ENCODE data around the gene HSCB. TPM values are rescaled to one million over a fixed set of nuclear protein-coding genes. Genes with fewer than 3 reads are reported as not detected.
"Not testable (repeated sequence)": the region's sequence is repeated elsewhere in the genome, so short reads cannot be mapped to it uniquely, and the experiment has no call there.

Gene HSCB
- total RNA-seq, 1 donor from 2014 or later = 17.3 TPM

- DNase-seq (ENCODE audit: low spot score) = not testable (repeated sequence)
Measured at GRCh38 chr22:28738876-28739275, 3.0 kb upstream of the HSCB start.

GRCh38 chr22:28741200-28741784, 547 bp upstream of the HSCB start:
- no peak for DNase-seq (ENCODE audit: low spot score)

- no peak for DNase-seq (ENCODE audit: low spot score)
Measured at GRCh38 chr22:28742562-28742962, 723 bp downstream of the HSCB start.

GRCh38 chr22:28743852-28744251, 2.0 kb downstream of the HSCB start:
- DNase-seq (ENCODE audit: low spot score) = no peak

GRCh38 chr22:28750471-28750881, 8.6 kb downstream of the HSCB start:
- DNase-seq (ENCODE audit: low spot score) = no peak

- not testable (repeated sequence) for DNase-seq (ENCODE audit: low spot score)
Measured at GRCh38 chr22:28754512-28754911, 12.7 kb downstream of the HSCB start.

- DNase-seq (ENCODE audit: low spot score) = no peak
Measured at GRCh38 chr22:28759861-28760560, 18.2 kb downstream of the HSCB start.

- DNase-seq (ENCODE audit: low spot score) = no peak
Measured at GRCh38 chr22:28761449-28761755, 19.6 kb downstream of the HSCB start.

GRCh38 chr22:28762000-28762399, 20.2 kb downstream of the HSCB start:
- DNase-seq (ENCODE audit: low spot score) = not testable (repeated sequence)

- DNase-seq (ENCODE audit: low spot score) = no peak
Measured at GRCh38 chr22:28766628-28767027, 24.8 kb downstream of the HSCB start.

GRCh38 chr22:28768701-28769393, 27.0 kb downstream of the HSCB start:
- no peak for DNase-seq (ENCODE audit: low spot score)

- DNase-seq (ENCODE audit: low spot score) = no peak
Measured at GRCh38 chr22:28769394-28770085, 27.7 kb downstream of the HSCB start.

GRCh38 chr22:28771195-28771791, 29.5 kb downstream of the HSCB start:
- DNase-seq (ENCODE audit: low spot score) = no peak

- DNase-seq (ENCODE audit: low spot score) = peak; percentile 96
Measured at GRCh38 chr22:28772633-28773460, 31.0 kb downstream of the HSCB start, which contains the start of gene CCDC117. TSS of gene CCDC117 (plus strand) at chr22:28772695. CDS start at chr22:28772850, 155 bp downstream.

- DNase-seq (ENCODE audit: low spot score) = no peak
Measured at GRCh38 chr22:28773461-28773867, 31.6 kb downstream of the HSCB start.

- DNase-seq (ENCODE audit: low spot score) = no peak
Measured at GRCh38 chr22:28774378-28774777, 32.5 kb downstream of the HSCB start.

- no peak for DNase-seq (ENCODE audit: low spot score)
Measured at GRCh38 chr22:28779833-28780232, 38.0 kb downstream of the HSCB start.

GRCh38 chr22:28780296-28780695, 38.5 kb downstream of the HSCB start:
- DNase-seq (ENCODE audit: low spot score) = no peak

- no peak for DNase-seq (ENCODE audit: low spot score)
Measured at GRCh38 chr22:28783786-28784671, 42.2 kb downstream of the HSCB start.

- no peak for DNase-seq (ENCODE audit: low spot score)
Measured at GRCh38 chr22:28788601-28789000, 46.8 kb downstream of the HSCB start.
